GM10847 (cell line): ENCODE measurements around the gene SSC5D.

ENCODE experiments used
- POLR2A ChIP-seq: IDR thresholded peaks from 2 replicates; pipeline ENCODE4 v1.6.1; 2011; ENCODE audit not compliant: insufficient read length; ENCODE audit errors: extremely low read depth

Gene SSC5D

DNA sequence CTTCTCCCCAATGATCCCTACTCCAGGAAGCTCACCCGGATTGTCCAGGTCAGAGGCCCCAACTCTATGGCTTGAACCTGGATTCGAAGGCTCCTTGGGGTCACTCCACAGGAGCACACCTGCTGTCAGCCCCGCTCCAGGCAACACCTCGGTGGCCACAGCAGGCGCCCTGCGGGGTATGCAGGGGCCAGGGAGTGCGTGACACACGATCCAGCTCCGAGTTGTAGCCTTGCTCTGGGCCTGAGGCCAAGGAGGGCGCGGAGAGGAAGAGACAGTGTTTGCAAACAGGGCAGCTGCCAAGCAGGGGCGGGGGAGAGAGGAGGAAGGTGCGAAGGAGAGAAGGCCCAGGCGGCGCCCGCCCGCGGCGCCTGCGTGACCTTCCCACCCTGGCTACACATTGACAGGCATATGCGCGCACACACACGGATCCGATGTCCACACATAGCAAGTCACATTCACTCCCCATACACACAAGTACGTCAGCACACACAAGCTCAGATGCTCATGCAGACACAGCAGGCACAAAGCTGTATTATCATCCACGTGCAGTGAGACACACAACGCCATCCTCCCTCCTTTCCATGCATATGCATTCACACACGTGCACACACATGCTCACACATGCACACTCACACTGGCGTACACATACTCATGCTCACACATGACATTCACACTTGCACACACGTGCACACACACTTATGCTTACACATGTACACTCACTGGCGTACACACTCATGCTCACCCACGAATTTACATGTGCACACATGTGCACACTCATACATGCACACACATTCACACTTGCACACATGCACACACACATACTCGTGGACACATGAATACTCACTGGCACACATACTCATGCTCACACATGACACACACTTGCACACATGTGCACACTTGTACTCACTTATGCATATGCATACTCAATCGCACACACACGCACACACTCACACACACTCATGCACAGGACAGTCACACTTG, 38.3 kb downstream of the SSC5D start:
- TF ChIP-seq POLR2A, result no peak

- no peak for TF ChIP-seq POLR2A
Observed at GRCh38 chr19:55527197-55528029, 39.2 kb downstream of the SSC5D start.

DNA sequence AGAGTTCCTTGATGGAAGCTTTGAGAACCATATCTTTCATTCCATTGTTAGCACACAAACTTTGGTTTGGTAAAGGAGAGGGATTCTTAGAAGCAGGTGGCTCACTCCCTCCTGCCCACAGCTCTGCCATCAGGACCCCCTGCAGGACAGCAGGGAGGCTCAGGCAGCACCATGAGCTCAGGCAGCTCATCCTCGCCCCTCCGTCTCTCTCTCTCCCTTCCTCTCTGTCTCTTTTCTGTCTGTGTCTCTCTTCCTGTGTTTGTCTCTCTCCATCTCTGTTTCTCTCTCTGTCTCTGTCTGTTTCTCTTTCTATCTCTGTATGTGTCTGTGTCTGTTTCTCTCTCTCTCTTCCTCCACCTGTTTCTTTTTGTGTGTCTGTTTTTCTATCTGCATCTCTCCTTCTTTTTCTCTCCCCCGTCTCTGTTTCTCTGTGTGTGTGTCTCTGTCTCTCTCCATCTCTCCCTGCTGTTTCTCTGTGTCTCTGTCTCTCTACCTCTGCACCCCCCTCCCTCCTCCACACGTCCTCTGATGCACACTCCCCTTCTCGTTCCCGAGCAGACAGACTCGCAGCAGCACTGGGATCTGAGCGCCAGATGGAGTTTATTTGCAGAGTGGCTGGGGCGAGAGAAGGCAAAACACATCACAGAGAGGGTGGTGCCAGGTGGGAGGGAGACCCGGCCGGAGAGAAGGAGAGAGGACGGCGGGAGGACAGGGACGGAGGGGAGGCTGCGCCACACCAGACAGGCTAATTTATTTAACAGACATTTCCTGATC, 40.0 kb downstream of the SSC5D start:
- TF ChIP-seq POLR2A, result no peak

- TF ChIP-seq POLR2A, result no peak
Observed at GRCh38 chr19:55529636-55530234, 41.5 kb downstream of the SSC5D start.

DNA sequence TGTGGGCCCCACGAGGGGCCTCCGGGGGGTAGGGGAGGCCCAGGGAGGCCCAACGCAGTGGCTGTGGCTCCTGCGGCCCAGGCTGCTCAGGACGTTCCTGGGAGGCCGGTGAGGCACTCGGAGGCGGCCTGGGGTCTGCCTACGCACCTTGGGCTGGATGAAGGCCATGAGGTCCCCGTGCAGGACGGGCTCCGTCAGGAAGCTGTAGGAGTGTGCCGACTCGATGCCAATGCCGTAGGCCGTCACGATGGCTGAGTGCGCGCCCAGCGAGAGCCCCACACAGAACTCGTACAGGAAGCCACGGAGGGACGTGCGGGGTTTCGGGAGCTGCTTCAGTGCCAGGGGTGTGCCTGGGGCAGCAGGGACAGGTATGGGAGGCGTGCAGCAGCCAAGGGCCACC, 42.8 kb downstream of the SSC5D start:
- TF ChIP-seq POLR2A, result no peak

GRCh38 chr19:55535173-55535964, 47.1 kb downstream of the SSC5D start:
- TF ChIP-seq POLR2A, result no peak

- TF ChIP-seq POLR2A, result no peak
Observed at GRCh38 chr19:55535965-55536350, 47.7 kb downstream of the SSC5D start.

DNA sequence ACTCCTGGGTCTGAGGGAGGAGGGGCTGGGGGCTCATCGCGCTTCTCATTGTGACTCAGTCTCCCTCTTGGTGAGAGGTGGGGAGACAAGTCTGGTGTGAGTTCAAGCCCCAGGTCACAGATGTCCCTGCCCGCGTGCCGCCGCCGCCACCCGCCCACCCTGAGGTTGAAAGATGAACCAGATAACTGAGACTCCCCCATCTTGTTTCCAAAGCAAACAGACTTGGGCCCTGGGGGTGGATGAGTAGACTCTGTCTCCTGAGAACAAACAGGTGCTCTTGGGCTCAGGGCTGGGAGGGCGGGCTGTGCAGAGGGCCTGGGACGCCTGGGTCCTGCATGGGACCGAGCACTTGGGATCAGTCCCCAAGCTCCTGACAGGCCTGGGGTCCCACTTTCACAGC, 48.1 kb downstream of the SSC5D start:
- no peak for TF ChIP-seq POLR2A

GRCh38 chr19:55536951-55537740, 48.9 kb downstream of the SSC5D start, which contains the start of gene SBK2:
SBK2 (minus strand) TSS chr19:55537133; CDS start chr19:55536294, 839 bp downstream.
- TF ChIP-seq POLR2A, result no peak

DNA sequence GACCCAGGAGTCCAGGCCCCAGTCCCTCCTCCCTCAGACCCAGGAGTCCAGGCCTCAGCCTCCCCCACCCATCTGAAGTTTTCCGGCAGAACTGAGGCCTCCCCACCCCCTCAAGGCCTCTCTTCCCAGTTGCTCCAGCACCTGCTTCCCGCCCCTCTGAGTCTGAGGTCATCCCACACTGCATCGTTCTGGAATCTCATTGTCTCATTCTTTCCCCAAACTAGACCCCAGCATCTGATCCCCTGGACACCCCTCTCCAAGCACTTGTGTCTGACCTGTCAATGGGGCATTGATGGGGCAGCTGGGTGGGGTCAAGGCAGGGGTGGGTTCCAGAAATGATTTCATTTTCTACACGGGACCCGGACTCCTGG, 49.5 kb downstream of the SSC5D start:
- no peak for TF ChIP-seq POLR2A

GRCh38 chr19:55538132-55538531, 49.9 kb downstream of the SSC5D start:
- TF ChIP-seq POLR2A, result no peak

- TF ChIP-seq POLR2A, result no peak
Observed at GRCh38 chr19:55539090-55539984, 51.1 kb downstream of the SSC5D start.
